GM18873 (cell line): ENCODE measurements around the gene JUP.

Source experiments
- ATAC-seq: cut with Tn5 transposase; IDR thresholded peaks from one replicate; pipeline ENCODE4 v1.9.1; 2021; ENCODE audit warnings: mild to moderate bottlenecking, moderate library complexity, moderate number of reproducible peaks; ENCODE audit not compliant: unreplicated experiment, low FRiP score

The JUP gene

DNA sequence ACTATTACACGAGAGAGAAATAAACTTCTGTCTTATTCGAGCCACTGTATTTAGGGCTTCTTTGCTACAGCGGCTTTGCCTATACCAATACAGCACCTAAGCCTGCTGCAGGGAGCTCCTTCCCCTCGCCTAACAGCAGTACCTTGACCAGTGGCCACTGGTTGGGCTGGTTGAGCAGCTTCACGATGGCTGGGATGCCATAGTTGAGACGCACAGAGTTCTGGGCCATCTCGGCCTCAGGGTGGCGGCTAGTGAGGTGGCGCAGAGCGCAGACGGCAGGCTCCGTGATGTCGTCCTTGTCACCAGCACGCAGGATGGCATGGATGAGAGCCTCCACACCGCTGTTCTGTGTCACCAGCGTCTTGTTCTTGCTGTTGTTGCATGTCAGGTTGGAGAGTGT is 23.7 kb downstream of the JUP start:
- ATAC-seq: no peak

DNA sequence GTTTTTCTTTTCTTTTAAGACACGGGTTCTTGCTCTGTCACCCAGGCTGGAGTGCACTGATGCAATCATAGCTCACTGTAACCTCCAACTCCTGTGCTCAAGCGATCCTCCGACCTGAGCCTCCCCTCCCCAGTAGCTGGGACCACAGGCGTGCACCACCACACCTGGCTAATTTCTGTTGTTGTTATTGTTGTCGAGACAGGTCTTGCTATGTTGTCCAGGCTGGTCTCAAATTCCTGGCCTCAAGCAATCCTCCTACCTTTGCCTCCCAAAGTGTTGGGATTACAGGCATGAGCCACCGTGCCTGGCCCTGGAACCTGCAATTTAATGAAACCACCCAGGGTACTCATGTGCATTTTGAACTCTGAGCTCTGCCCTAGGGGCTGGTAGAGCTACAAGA is 24.1 kb downstream of the JUP start:
- no peak for ATAC-seq

DNA sequence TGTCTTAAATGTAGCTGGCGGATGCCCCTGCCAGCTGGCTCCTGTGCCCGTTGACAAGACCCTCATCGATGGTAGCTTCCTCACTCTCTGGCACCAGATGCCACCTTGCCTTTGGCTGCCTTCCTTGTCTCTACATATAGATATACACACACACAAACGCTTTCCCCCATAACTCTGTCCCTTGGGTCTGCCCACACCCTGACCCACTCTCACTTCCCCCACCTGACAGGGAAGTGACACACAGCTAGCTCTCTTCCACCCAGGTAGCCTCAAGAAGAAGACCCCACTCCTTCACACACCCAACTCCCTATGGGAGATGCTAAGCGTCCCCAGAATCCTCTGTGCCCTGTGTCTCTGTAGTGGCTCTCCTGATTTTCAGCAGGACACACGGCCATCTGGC is 25.6 kb downstream of the JUP start:
- ATAC-seq: no peak

DNA sequence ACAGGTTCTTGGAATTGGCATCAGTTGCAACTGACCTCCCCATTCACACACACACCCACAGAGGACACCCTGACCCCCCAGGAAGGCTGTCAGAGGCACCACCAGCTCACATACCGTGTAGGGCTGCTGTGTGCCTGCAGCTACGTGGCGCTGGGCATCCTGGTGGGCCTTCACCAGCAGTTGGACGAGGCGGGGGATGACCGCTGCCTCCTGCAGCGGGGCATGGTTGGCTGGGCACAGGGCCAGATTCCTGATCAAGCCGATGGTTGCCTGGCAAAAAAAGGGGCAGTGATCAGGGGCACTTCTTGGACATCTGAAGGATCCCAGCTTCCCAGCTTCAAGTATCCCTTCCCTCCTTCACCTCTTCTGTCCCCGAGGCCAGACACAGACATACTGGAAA is 27.9 kb downstream of the JUP start:
- ATAC-seq: no peak

DNA sequence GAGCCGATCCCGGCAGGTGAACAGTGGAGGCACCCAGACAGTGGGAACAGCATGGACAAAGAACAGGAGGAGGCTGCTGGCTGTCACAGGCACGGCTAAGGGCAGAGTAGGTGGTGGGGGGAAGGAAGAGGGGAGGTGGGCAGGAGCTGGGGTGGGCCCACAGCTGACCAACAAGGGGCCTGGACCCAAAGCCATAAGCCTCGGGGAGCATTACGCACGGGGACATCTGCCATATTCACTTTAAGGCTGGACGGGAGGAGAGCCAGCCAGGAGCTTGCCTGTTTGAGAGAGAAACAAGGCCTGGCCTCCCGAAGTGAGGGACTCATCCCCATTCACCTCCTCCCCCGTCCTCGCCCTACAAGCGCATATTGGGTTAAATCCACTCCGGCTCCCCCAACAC is 32.4 kb downstream of the JUP start:
- no peak for ATAC-seq

DNA sequence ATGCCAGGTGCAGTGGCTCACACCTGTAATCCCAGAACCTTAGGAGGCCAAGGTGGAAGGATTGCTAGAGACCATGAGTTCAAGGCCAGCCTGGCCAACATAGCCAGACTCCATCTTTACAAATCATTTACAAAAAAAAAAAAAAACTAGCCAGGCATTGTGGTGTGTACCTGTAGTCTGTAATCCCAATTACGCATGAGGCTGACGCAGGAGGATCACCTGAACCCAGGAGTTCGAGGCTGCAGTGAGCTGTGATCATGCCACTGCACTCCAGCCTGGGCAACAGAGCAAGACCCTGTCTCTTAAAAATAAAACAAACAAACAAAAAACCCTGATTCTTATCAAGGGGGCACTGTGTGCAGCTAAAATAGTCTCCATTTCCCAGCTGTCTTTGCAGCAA is 35.2 kb downstream of the JUP start:
- ATAC-seq: no peak

DNA sequence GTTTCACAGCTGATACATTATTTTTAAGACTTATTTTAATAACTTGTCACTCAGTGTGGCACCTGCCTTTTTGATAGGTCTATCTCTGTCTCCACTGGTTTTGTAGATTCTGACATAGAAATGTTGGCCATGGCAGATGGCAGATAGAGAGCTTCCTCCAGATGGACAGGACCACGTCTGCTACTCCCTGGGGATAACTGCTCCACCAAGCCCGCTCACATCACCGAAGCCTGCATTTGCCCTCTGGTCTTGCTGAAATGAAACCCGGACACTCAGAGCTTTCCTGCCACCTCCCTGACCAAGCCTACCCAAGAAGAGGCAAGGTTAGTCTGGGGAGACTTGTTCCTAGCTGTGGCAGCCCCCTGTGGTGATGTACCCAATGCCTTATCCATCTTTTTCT is 35.6 kb downstream of the JUP start:
- no peak for ATAC-seq

DNA sequence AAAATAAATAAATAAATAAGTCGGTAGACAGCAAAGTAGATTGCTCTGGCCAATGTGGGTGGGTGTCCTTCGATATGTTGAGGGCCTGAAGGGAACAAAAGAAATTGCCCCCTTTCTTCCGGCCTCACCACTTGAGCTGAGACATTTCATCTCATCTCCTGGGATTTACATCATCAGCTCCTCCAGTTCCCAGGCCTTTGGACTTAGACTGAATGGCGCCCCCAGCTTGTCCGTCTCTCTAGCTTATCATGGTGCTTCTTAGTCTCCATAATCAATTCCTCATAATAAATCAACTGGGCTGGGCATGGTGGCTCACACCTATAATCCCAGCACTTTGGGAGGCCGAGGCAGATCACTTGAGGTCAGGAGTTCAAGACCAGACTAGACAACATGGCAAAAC is 38.2 kb downstream of the JUP start:
- ATAC-seq: no peak

DNA sequence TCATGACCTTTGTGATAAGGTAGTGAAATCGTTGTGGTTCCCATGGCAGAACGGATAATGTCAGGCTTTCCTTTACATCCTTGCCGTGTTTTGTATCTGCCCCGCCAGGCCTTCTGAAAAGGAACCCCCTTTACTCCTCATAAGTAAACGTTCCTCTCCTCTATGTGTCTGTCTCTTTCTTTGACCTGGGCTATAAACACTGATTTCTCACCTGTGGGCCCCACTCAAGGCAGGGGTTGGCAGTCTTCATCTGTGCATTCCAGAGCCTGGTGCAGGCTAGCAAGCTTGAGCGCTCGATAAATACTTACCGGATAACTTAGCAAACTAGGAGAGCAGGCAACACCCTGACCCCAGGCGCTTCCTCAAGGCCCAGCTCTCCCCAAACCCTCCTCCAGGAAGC is 44.8 kb downstream of the JUP start:
- no peak for ATAC-seq

DNA sequence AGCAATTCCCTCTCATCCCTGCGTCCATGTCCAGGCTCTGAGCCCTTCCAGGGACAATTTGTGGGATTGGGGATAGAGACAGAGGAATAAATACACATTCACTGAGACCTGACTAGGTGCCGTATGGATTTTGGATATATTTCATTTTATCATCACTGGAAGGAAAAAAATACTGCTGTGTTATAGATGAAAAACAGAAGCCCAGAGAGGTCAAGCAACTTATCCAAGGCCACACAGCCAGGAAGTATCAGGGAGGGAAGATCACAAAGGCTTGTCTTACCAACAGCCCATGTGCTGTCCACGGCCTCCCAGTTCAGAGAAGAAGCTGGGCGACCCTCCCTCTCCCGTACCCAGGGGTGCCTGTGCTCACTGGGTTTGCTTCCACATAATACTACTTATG is 46.0 kb downstream of the JUP start:
- ATAC-seq: no peak

DNA sequence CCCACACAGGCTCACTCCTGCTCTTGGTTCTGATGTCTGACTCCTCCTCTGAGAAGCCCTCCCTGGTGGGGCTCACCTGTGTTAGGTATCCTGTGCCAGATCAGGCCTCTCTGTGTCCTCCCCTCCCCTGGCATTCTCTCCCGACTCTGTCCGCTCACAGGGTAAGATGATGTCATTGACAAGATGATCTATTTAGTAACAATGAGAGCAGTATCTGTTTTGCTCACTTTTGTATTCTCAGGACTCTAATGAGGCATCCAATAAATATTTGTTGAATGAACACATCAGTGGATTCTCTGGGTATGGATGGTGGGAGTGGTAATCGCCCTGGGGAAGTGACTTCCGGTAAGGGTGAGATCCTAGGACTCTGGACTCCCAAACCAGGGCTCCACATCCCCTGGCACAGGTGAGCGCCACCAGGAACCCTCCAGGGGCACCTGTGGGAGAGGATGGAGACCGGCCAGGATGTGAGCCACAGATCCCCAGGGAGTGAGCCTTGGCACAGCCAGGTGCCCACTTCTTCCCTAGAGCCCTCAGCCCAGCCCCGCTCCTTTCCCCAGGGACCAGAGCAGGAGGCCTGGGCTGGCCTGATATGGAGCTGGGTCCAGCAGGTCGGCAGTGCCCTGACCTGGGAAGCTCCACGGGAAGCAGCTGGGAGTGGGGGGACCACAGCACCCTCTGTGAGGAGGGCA is 46.7 kb downstream of the JUP start:
- no peak for ATAC-seq

DNA sequence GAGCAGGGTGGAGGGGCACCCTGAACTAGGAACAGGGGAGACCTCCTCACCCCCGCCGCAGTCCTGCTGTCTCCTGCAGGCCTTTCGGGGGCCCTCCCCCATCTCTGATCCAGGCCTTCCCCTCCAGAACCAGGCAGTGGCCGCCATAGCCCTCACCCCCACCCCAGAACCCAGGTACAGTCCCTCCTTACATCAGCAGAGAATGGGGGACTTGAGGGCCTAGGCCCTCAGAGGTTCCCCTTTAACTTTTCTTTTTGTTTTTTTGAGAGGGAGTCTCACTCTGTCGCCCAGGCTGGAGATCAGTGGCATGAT is 47.8 kb downstream of the JUP start:
- no peak for ATAC-seq

DNA sequence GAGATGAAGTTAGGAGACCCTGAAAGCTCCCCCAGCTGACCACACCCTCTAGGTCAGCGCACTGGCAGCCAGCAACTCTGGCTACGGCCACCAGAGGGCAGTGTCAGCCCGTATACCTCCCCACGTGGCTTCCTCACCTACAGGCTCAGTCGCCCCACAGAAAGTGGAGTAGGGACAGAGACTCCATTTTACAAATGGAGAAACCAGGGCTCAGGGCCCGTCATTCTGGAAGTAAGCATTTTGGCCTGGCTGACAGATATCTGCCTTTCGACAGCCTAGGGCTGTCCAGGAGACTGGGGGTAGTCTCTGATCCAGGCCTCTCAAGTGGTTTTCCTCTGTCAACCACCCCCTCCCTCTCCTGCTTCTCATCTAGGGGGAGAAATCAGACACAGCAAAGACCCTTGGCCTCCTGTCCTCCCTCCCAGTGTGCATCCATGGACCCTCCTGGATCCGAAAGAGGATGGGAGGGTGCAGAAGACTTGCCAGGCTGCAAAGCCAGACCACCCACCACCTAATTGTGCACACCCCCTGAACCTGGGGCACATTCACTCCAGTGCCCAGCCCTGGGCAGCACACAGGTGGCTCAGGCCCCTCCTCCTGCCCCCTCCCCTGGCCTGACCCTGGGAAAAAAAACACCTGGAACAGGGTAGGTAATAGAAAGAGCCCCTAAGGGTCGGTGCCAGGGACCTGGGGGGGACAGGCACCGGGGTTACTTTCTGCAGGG is 48.3 kb downstream of the JUP start:
- ATAC-seq: no peak

DNA sequence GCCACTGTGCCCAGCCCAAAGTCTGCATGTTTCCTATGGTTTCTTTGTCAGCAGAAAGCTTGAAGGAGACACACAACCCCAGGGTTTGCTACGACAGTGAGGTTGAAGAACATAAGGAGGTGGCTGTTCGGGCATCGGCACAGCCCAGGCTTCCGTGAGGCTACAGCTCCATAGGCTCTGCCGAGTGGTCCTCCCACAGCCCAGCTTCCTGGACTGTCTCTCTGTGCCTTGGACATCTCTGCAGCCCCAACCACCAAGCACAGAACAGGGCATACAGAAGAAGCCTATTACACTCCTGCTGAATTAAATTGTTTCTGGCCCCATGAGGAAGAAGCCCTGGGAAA is 48.9 kb downstream of the JUP start:
- no peak for ATAC-seq

DNA sequence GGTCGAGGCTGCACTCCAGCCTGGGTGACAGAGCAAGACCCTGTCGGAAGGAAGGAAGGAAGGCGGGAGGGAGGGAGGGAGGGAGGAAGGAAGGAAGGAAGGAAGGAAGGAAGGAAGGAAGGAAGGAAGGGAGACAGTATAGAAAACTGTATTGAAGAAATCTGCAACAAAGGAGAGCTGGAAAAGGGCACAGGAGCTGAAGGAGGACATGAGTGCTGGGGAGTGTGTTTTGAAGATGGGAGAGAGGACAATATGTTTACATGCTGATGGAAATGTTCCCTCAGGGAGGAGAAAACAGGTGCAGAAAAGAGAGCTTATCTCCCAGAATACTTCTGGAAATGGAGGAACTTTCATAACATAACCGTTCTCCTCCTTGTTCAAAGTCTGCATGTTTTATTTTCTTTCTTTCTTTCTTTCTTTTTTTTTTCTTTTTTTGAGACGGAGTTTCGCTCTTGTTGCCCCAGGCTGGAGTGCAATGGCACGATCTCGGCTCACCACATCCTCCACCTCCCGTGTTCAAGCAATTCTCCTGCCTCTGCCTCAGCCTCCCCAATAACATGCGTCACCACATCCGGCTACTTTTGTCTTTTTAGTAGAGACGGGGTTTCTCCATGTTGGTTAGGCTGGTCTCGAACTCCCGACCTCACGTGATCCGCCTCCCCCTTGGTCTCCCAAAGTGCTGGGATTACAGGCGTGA is 49.4 kb downstream of the JUP start:
- no peak for ATAC-seq

DNA sequence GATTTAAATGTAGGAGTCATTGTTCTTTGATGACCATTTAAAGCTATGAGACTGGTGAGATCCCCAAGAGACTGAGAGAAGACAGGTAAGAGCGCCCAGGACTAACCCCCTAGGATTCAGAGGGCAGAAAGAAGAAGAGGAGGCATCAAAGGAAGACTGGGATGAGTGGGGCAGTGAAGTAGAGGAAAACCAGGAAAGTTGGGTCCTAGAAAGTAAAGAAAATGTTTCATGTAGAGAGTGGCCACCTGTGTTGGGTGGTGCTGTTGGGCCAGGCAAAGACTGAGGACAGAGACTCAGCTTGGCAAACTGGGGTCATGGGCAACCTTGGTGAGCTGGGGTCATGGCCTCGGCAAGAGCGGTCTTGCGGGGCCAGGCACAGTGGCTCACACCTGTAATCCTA is 50.8 kb downstream of the JUP start:
- no peak for ATAC-seq

DNA sequence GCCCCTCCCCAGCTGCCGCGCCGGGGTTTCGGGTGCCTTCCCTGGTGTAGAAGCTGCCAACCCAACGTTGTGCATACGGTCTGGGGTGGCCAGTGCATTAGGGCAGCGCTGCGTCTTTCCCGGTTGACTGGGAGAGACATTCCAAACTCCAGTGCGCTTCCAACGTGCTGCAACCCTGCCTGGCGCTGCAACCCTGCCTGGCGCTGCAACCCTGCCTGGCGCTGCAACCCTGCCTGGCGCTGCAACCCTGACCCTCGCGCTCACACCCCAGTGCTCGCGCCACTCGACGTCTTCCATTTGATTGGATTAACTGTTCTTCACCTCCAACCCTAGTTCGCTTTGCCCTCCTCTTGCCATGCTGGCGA is 51.6 kb downstream of the JUP start:
- no peak for ATAC-seq

DNA sequence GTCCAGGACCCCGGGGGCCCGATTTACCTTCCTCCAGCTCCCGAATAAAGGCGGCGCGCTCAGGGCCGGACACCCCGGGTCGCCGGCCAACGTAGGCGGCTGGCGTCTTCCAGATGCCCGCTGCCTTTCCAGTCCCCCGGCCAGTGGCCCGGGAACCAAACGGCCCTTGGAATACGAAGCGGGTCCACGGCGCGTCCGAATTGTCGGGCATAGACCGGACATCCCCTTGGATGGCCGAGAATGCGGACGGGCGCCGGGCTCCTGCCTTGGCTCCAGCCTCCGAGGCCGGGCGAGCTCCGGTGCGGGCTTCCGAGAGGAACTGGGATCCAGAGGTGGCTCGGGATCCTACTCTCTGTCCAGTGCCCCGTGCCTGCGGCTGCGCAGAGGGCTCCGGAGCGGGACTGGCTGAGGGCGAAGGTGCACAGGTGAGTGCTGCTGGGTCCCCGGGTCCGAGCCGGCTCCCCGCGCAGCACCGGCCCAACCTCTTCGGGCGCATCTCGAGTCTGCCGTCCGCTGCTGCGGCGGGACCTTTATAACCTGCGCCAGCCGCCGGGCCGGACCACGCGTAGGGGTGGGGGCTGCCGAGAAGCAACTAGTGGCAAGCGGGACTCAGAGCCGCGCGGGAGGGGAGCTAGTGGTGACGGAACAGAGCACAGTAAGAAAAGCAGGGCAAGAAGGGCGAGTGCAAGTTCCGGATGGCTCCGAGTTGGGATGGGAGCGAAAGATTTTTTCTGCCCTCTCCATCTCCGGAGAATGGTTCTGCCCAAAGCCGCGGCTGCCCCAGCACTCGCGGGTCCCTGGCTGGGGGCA is 52.2 kb downstream of the JUP start, which contains the start of gene HAP1:
HAP1 (minus strand) TSS at position 505 of the 810 bp plus-strand sequence; CDS start at position 496, 9 bp downstream.
- no peak for ATAC-seq

DNA sequence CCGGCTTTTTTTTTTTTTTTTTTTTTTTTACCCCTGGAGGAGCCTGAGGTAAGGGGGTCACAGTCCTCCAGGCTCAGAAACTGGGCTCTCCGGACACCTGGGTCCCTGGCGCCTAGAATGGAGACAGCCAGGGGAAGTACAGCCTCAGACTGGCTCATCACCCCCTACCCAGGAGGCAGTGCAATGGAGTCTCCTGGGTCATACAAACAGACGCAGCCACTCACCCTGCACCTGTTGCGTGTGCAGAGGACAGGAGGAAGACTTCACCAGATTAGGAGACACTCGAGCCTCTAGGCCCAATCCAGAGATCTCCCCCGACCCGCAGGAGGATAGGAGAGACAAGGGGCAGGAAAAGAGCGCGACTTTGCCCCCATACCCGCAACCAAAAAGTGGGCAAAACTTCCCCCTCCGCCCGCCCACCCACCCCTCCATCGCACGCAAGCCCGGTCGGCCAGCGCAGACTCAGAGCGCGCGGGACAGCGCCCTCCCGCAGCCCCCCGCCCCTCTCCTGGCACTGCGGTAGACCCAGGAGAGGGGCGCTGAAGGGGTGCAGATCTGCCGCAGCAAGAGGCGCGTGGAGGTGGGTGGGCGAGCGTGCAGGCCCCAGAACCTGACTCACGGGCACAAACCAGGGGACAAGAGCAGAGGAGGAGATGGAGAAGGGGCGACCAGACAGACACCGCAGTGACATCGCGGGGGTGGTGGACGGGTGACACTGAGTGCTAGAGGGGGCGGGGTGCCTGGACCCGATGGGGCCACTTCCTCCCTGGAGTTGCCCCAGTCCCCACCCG is 53.0 kb downstream of the JUP start:
- ATAC-seq: no peak

DNA sequence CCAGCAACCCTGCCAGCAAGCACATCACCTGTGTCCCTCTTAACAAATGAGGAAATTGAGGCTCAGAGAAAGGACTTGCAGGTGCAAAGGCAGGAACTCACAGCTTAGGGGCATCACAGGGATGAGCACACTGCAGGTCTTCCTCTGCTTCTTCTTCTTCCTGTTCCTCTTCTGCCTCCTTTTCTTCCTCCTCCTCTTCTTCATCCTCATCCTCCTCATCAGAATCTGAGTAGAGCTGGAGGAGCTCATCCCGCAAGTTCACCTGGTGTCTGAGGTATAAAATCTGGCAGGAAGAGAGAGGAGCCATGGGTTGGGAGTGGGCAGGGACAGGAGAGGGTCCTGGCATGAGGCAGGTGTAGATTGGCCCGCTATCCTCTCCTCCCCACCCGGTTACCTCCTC is 54.7 kb downstream of the JUP start:
- no peak for ATAC-seq
